H1 (cell line): ENCODE data around the gene PHYHD1. TPM values are rescaled to one million over a fixed set of nuclear protein-coding genes. Genes with fewer than 3 reads are reported as not detected.

ENCODE experiments used
- CTCF ChIA-PET: fragments of 300-600 bp; sonication (Branson Sonifier 250); formaldehyde crosslinking; loops from one replicate; lab custom pipeline; 2021; ENCODE audit not compliant: partially characterized antibody; lab: Charles Lee
- POLR2A ChIA-PET: fragments of 300-600 bp; sonication (Branson Sonifier 250); formaldehyde crosslinking; loops from one replicate; lab custom pipeline; 2021; ENCODE audit warnings: inconsistent platforms; ENCODE audit not compliant: partially characterized antibody; lab: Charles Lee
- DNase-seq, 2 experiments: peaks; one replicate each; pipeline versions ENCODE4 v3.0.0 to v3.0.0-alpha.2; 2010 to 2022; ENCODE audit warnings: low spot score in 2 of 2, low read depth in 1 of 2, mixed read lengths in 1 of 2
- FAIRE-seq: peaks from 2 replicates; lab custom pipeline; 2011; peaks lifted over from hg19 to GRCh38; lab: Jason Lieb, UNC
- H2AFZ ChIP-seq: 2 replicates; pipeline ENCODE4 v1.8.1; 2012; ENCODE audit warnings: low read length, inconsistent platforms
- H2AK5ac ChIP-seq: 2 replicates; pipeline ENCODE4 v1.6.1; 2013; ENCODE audit warnings: low read depth, low read length
- H2BK120ac ChIP-seq: replicated peaks from 2 replicates; pipeline ENCODE3; 2013; ENCODE audit warnings: low read depth, low read length, inconsistent platforms
- H2BK12ac ChIP-seq: 2 replicates; pipeline ENCODE4 v1.6.1; 2013; ENCODE audit warnings: low read depth, low read length
- H2BK15ac ChIP-seq: 2 replicates; pipeline ENCODE4 v1.6.1; 2013; ENCODE audit warnings: low read length
- H2BK20ac ChIP-seq: 2 replicates; pipeline ENCODE4 v1.6.1; 2013; ENCODE audit warnings: low read length
- H2BK5ac ChIP-seq: 2 replicates; pipeline ENCODE4 v1.6.1; 2013; ENCODE audit warnings: low read depth, low read length
- H3K14ac ChIP-seq: 2 replicates; pipeline ENCODE4 v1.6.1; 2013; ENCODE audit warnings: inconsistent platforms; ENCODE audit not compliant: insufficient read length
- H3K18ac ChIP-seq: 2 replicates; pipeline ENCODE4 v1.6.1; 2013; ENCODE audit warnings: low read length; ENCODE audit errors: extremely low read depth
- H3K23ac ChIP-seq: 2 replicates; pipeline ENCODE4 v1.6.1; 2013; ENCODE audit warnings: inconsistent platforms; ENCODE audit not compliant: insufficient read length
- H3K23me2 ChIP-seq: 2 replicates; pipeline ENCODE4 v1.6.1; 2013; ENCODE audit warnings: low read depth, low read length
- H3K27ac ChIP-seq: 2 replicates; pipeline ENCODE4 v1.6.1; 2011; ENCODE audit warnings: low read depth, low read length, inconsistent platforms
- H3K27me3 ChIP-seq, 4 experiments: replicated peaks in 1 of 4; 1 replicate in 1 of 4; 2 replicates in 3 of 4; pipeline versions ENCODE4 v1.6.1 to v1.8.1; 2011 to 2013; ENCODE audit warnings: low read length in 3 of 4, mild to moderate bottlenecking in 3 of 4, inconsistent platforms in 2 of 4, mixed read lengths in 2 of 4, moderate library complexity in 1 of 4; ENCODE audit not compliant: control insufficient read depth in 3 of 4, insufficient read depth in 3 of 4; ENCODE audit errors: extremely low read depth in 1 of 4
- H3K36me3 ChIP-seq, 4 experiments: 2 replicates each; pipeline versions ENCODE4 v1.6.1 to v1.8.1; 2011 to 2013; ENCODE audit warnings: mild to moderate bottlenecking in 4 of 4, low read length in 3 of 4, moderate library complexity in 2 of 4, control low read depth in 1 of 4, inconsistent platforms in 1 of 4; ENCODE audit not compliant: insufficient read depth in 4 of 4, control insufficient read depth in 2 of 4
- H3K4ac ChIP-seq: replicated peaks from 2 replicates; pipeline ENCODE3; 2013; ENCODE audit warnings: low read length, low read depth, mixed read lengths, inconsistent platforms; ENCODE audit not compliant: insufficient read length
- H3K4me1 ChIP-seq, 4 experiments: replicated peaks in 1 of 4; 1 replicate in 1 of 4; 2 replicates in 3 of 4; pipeline versions ENCODE4 v1.6.1 to v1.8.1; 2011 to 2013; ENCODE audit warnings: low read length in 3 of 4, inconsistent platforms in 2 of 4, mixed read lengths in 1 of 4; ENCODE audit not compliant: insufficient read depth in 4 of 4, control insufficient read depth in 3 of 4
- H3K4me2 ChIP-seq, 2 experiments: 2 replicates each; pipeline versions ENCODE4 v1.6.1 to v1.8.1; 2011 to 2013; ENCODE audit warnings: low read depth in 2 of 2, low read length in 2 of 2, control low read depth in 1 of 2, inconsistent platforms in 1 of 2, mild to moderate bottlenecking in 1 of 2; ENCODE audit not compliant: insufficient read depth in 1 of 2
- H3K4me3 ChIP-seq, 4 experiments: fragments of 200-600, 300-600 bp in 1 of 4; sonication (generic), shearing (Covaris generic), sonication (Bioruptor Twin) in 1 of 4; 2 replicates each; pipeline versions ENCODE4 v1.5.1 to v1.8.1; 2011 to 2016; ENCODE audit warnings: low read length in 4 of 4, low read depth in 3 of 4, control low read depth in 2 of 4, inconsistent platforms in 2 of 4, mild to moderate bottlenecking in 2 of 4, mixed read lengths in 1 of 4, moderate library complexity in 1 of 4; ENCODE audit not compliant: insufficient read depth in 2 of 4; ENCODE audit errors: extremely low read depth in 1 of 4
- H3K56ac ChIP-seq: replicated peaks from 2 replicates; pipeline ENCODE3; 2013; ENCODE audit warnings: low read depth, mild to moderate bottlenecking, mixed read lengths, low read length, inconsistent platforms; ENCODE audit not compliant: insufficient read length
- H3K79me1 ChIP-seq: 2 replicates; pipeline ENCODE4 v1.6.1; 2013; ENCODE audit warnings: low read depth, low read length, control low read depth
- H3K79me2 ChIP-seq, 2 experiments: 2 replicates each; pipeline versions ENCODE4 v1.6.1 to v1.8.1; 2012 to 2013; ENCODE audit warnings: low read length in 2 of 2, mild to moderate bottlenecking in 2 of 2, inconsistent platforms in 1 of 2; ENCODE audit not compliant: insufficient read depth in 2 of 2, control insufficient read depth in 1 of 2
- H3K9ac ChIP-seq, 4 experiments: replicated peaks in 1 of 4; 1 replicate in 1 of 4; 2 replicates in 3 of 4; pipeline versions ENCODE4 v1.6.1 to v1.8.1; 2011 to 2013; ENCODE audit warnings: low read depth in 3 of 4, low read length in 3 of 4, control low read depth in 2 of 4, mild to moderate bottlenecking in 2 of 4, moderate library complexity in 2 of 4, inconsistent platforms in 1 of 4; ENCODE audit errors: extremely low read depth in 1 of 4
- H3K9me3 ChIP-seq, 2 experiments: 2 replicates each; pipeline versions ENCODE4 v1.6.1 to v1.8.1; 2012 to 2013; ENCODE audit warnings: mild to moderate bottlenecking in 2 of 2, moderate library complexity in 2 of 2, control low read depth in 1 of 2, inconsistent platforms in 1 of 2, low read depth in 1 of 2, low read length in 1 of 2, mixed read lengths in 1 of 2; ENCODE audit not compliant: insufficient read depth in 2 of 2
- H4K20me1 ChIP-seq, 2 experiments: replicated peaks in 1 of 2; 2 replicates each; pipeline versions ENCODE3 to v1.8.1; 2011 to 2013; ENCODE audit warnings: inconsistent platforms in 2 of 2, low read length in 2 of 2, mild to moderate bottlenecking in 1 of 2; ENCODE audit not compliant: insufficient read depth in 2 of 2, control insufficient read depth in 1 of 2
- H4K5ac ChIP-seq: 2 replicates; pipeline ENCODE4 v1.6.1; 2013; ENCODE audit warnings: low read length, low read depth, mixed read lengths, inconsistent platforms; ENCODE audit not compliant: insufficient read length
- H4K8ac ChIP-seq: 2 replicates; pipeline ENCODE4 v1.8.0; 2013; ENCODE audit warnings: mild to moderate bottlenecking, moderate library complexity, low read length, inconsistent platforms; ENCODE audit not compliant: insufficient read depth; ENCODE audit errors: extremely low read depth
- H4K91ac ChIP-seq: replicated peaks from 2 replicates; pipeline ENCODE3; 2013; ENCODE audit warnings: low read length, mixed read lengths, inconsistent platforms; ENCODE audit not compliant: insufficient read length
- MAFK ChIP-seq: IDR thresholded peaks from 2 replicates; pipeline ENCODE4 v1.6.1; 2012; ENCODE audit warnings: low read depth, mild to moderate bottlenecking, improper control_type of control experiment, low read length
- SUZ12 ChIP-seq: fragments of 200-600 bp; sonication (generic); IDR thresholded peaks from 2 replicates; pipeline ENCODE4 v1.6.1; 2012; ENCODE audit warnings: mild to moderate bottlenecking, inconsistent platforms, low read length, moderate library complexity, mixed read lengths
- WGBS, 2 experiments: shearing (Covaris generic) in 1 of 2; methylation state at CpG; one replicate each; pipeline versions ENCODE4 v1.1.6 to v1.1.7; 2013 to 2015; ENCODE audit warnings: low lambda C conversion rate in 2 of 2, mixed read lengths in 2 of 2, inconsistent platforms in 1 of 2, low coverage in 1 of 2, missing lambda C conversion rate in 1 of 2; ENCODE audit not compliant: insufficient replicate concordance in 2 of 2, insufficient coverage in 1 of 2, insufficient read length in 1 of 2; ENCODE audit errors: extremely low coverage in 1 of 2, missing lambda C conversion rate in 1 of 2; 5-methylcytosine and 5-hydroxymethylcytosine counted together
- polyA plus RNA-seq, 7 experiments: library from polyadenylated mRNA; depleted of rRNA in 3 of 7; stranded (reverse) in 5 of 7; unstranded in 2 of 7; fragments of >200 nt in 5 of 7; fragments of 200-250 nt in 2 of 7; gene quantifications; 1 replicate in 5 of 7; 2 replicates in 1 of 7; 4 replicates in 1 of 7; pipeline versions ENCODE4 v1.2.1 to v1.2.3, GENCODE V29; 2011 to 2013; ENCODE audit warnings: missing spikeins in 2 of 7, mixed read lengths in 2 of 7
- total RNA-seq: library from RNA; stranded (reverse); fragmentation: NEBNext Ultra II Directional; extraction: Animal tissue kit (Norgen Biotek cat#: 25700); gene quantifications from 2 replicates; pipeline ENCODE4 v1.2.1, GENCODE V29; 2021
- TF ChIP-seq, protein P1 (sequence below): IDR thresholded peaks from 2 replicates; pipeline ENCODE4 v1.6.1; 2011; ENCODE audit warnings: low read depth, mild to moderate bottlenecking, low read length; ENCODE audit not compliant: insufficient read depth

PHYHD1 gene
- total and polyA plus RNA-seq, 2 of the 8 experiments (the other 6 are each of a cell fraction or from before 2014, with no cell fraction given) = 14.1 to 25.6 TPM

DNA sequence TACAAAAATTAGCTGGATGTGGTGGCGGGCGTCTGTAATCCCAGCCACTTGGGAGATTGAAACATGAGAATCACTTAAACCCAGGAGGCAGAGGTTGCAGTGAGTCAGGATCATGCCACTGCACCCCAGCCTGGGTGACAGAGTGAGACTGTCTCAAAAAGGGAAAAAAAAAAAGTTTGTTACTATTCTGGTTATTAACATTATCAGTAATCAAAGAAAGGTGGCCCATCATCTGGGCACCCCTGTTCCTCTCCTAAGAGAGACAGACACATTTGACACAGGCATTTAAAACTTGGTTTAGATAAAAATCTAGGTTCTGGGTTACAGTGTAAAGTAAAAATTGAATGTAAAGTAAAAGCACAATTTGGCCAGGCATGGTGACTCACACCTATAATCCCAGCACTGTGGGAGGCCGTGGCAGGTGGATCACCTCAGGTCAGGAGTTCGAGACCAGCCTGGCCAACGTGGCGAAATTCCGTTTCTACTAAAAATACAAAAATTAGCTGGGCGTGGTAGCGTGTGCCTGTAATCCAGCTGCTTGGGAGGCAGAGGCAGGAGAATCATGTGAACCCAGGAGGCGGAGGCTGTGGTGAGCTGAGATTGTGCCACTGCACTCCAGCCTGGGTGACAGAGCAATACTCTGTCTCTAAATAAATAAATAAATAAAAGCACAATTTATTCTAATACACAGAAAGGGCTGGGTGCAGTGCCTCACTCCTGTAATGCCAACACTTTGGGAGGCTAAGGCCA is 16.7 kb upstream of the PHYHD1 start:
- no peak overlapping the region for H2BK12ac ChIP-seq
- H4K8ac ChIP-seq = no peak overlapping the region
- H3K79me1 ChIP-seq = peaks cover 6% of the 10 kb centered on the region
- no peak overlapping the region for H2BK5ac ChIP-seq
- no peak for DNase-seq
- peaks cover 11 to 24% (median 21%) of the 10 kb centered on the region in 4 experiments; a peak in 6 of 8 replicates for H3K36me3 ChIP-seq
- no peak overlapping the region for H3K27ac ChIP-seq
- ChIA-PET POLR2A (interaction anchor here (1.0 to 1.5 kb wide), 2 partner anchors 14 to 16 kb away, joined by 3 read pairs; no protein-coding TSS in a partner anchor), CTCF (interaction anchor here (1.0 kb wide), 1 partner anchor 21 kb away, joined by 3 read pairs; no protein-coding TSS in a partner anchor)
- no peak overlapping the region for H3K4me3 ChIP-seq
- no peak overlapping the region for H2BK15ac ChIP-seq
- H3K23ac ChIP-seq = no peak overlapping the region
- no peak overlapping the region for H3K4me2 ChIP-seq
- H3K27me3 ChIP-seq = no peaks in the 10 kb centered on the region
- H3K56ac ChIP-seq = no peak overlapping the region
- H4K91ac ChIP-seq = no peak overlapping the region
- H3K9me3 ChIP-seq = no peaks in the 10 kb centered on the region
- H3K18ac ChIP-seq = no peak overlapping the region
- TF ChIP-seq SUZ12 (no peak), MAFK (no peak)
- TF ChIP-seq, protein P1, sequence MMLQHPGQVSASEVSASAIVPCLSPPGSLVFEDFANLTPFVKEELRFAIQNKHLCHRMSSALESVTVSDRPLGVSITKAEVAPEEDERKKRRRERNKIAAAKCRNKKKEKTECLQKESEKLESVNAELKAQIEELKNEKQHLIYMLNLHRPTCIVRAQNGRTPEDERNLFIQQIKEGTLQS = no peak
- H4K20me1 ChIP-seq = peaks cover 6 to 19% of the 10 kb centered on the region in 2 experiments
- no peak overlapping the region for H4K5ac ChIP-seq
- H3K14ac ChIP-seq = no peak overlapping the region
- no peak overlapping the region for H3K4ac ChIP-seq
- no peaks in the 10 kb centered on the region for H3K23me2 ChIP-seq
- no peak overlapping the region for H2BK20ac ChIP-seq
- no peak overlapping the region for H2AFZ ChIP-seq
- H3K4me1 ChIP-seq = no peaks in the 10 kb centered on the region
- 92% methylated on average over 10 of the region's 10 CpGs; no CpG with 5 or more reads in 1 of the 2 experiments for WGBS, 2 experiments
- H2AK5ac ChIP-seq = no peak overlapping the region
- peaks cover 3 to 55% of the 10 kb centered on the region in 2 experiments; a peak in 3 of 4 replicates for H3K79me2 ChIP-seq
- no peak for FAIRE-seq
- H2BK120ac ChIP-seq = no peak overlapping the region
- no peak overlapping the region for H3K9ac ChIP-seq
